Liver (tissue), 2 donors: ENCODE data around the gene TCHHL1.

Experiments
- CTCF ChIP-seq: fragments of 150-350 bp; IDR thresholded peaks from 2 replicates; pipeline ENCODE4 v1.5.1; 2017; ENCODE audit warnings: improper control_type of control experiment, low read depth, low read length; ENCODE audit not compliant: missing input control
- REST ChIP-seq: IDR thresholded peaks from 2 replicates; pipeline ENCODE4 v1.6.1; 2016; ENCODE audit warnings: antibody characterized with exemption, mild to moderate bottlenecking
- donor health status: healthy.

- TF ChIP-seq CTCF (no peak), REST (no peak)
Observed at GRCh38 chr1:152089014-152089674, at the start of gene TCHHL1.
